Measurements from ENCODE around the gene RIOX2. TPM values are rescaled to one million over a fixed set of nuclear protein-coding genes. Genes with fewer than 3 reads are reported as not detected.

Gene RIOX2
- polyA plus RNA-seq, 1 donor from 2014 or later = 0.48 TPM

DNA sequence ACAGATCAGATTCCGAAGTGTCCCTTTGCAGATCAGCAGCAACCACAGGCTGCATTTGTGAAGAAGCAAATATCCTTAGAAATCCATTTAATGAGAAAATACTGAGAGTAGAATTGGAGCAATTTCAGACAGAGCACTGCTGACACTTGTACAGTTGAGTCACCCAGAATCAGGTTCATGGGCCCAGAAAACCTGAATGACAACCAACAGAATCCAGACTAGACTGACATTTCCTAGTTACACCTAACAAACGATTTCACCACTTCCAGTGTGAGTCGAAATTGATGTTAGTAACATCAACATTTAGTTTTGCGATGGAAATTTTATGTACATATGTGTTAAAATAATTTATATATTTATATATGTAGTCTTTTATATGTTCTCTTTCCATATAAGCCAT, 46.1 kb upstream of the RIOX2 start:
- Histone ChIP-seq H3K27me3 (ENCODE audit: insufficient read depth, low read depth, low read length) (no peaks in the 10 kb centered on the region), H3K79me2 (replicated peaks; ENCODE audit: insufficient read depth, low read length) (no peaks in the 10 kb centered on the region), H3K36me3 (ENCODE audit: insufficient read depth, low read length) (no peaks in the 10 kb centered on the region), H3F3A (ENCODE audit: insufficient read depth, low read length, poor library complexity, severe bottlenecking) (no peaks in the 10 kb centered on the region), H3K27ac (ENCODE audit: low read length) (no peak overlapping the region), H3K9me3 (ENCODE audit: low read length) (no peaks in the 10 kb centered on the region), H3K9me2 (ENCODE audit: insufficient read depth, low read length) (no peaks in the 10 kb centered on the region), H3K9ac (ENCODE audit: low read length) (no peak overlapping the region), H2AFZ (ENCODE audit: low read depth, low read length) (no peak overlapping the region), H3K4me3 (ENCODE audit: low read length) (no peak overlapping the region), H4K20me1 (ENCODE audit: insufficient read depth) (no peaks in the 10 kb centered on the region), H3K4me2 (ENCODE audit: low read length) (no peak overlapping the region)
- TF ChIP-seq SMC3 (conservative IDR thresholded peaks at IDR 0.05; ENCODE audit: poor library complexity) = no peak
- TF ChIP-seq, protein P1, sequence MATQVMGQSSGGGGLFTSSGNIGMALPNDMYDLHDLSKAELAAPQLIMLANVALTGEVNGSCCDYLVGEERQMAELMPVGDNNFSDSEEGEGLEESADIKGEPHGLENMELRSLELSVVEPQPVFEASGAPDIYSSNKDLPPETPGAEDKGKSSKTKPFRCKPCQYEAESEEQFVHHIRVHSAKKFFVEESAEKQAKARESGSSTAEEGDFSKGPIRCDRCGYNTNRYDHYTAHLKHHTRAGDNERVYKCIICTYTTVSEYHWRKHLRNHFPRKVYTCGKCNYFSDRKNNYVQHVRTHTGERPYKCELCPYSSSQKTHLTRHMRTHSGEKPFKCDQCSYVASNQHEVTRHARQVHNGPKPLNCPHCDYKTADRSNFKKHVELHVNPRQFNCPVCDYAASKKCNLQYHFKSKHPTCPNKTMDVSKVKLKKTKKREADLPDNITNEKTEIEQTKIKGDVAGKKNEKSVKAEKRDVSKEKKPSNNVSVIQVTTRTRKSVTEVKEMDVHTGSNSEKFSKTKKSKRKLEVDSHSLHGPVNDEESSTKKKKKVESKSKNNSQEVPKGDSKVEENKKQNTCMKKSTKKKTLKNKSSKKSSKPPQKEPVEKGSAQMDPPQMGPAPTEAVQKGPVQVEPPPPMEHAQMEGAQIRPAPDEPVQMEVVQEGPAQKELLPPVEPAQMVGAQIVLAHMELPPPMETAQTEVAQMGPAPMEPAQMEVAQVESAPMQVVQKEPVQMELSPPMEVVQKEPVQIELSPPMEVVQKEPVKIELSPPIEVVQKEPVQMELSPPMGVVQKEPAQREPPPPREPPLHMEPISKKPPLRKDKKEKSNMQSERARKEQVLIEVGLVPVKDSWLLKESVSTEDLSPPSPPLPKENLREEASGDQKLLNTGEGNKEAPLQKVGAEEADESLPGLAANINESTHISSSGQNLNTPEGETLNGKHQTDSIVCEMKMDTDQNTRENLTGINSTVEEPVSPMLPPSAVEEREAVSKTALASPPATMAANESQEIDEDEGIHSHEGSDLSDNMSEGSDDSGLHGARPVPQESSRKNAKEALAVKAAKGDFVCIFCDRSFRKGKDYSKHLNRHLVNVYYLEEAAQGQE (IDR thresholded peaks at IDR 0.05; ENCODE audit: borderline replicate concordance) = no peak
- TF ChIP-seq MXI1 (conservative IDR thresholded peaks at IDR 0.05; ENCODE audit: poor library complexity, severe bottlenecking) = no peak
- no peak for TF ChIP-seq RAD21 (conservative IDR thresholded peaks at IDR 0.05)
- TF ChIP-seq TAF1 (IDR thresholded peaks at IDR 0.05; ENCODE audit: low read depth) = no peak
- TF ChIP-seq, protein P2, sequence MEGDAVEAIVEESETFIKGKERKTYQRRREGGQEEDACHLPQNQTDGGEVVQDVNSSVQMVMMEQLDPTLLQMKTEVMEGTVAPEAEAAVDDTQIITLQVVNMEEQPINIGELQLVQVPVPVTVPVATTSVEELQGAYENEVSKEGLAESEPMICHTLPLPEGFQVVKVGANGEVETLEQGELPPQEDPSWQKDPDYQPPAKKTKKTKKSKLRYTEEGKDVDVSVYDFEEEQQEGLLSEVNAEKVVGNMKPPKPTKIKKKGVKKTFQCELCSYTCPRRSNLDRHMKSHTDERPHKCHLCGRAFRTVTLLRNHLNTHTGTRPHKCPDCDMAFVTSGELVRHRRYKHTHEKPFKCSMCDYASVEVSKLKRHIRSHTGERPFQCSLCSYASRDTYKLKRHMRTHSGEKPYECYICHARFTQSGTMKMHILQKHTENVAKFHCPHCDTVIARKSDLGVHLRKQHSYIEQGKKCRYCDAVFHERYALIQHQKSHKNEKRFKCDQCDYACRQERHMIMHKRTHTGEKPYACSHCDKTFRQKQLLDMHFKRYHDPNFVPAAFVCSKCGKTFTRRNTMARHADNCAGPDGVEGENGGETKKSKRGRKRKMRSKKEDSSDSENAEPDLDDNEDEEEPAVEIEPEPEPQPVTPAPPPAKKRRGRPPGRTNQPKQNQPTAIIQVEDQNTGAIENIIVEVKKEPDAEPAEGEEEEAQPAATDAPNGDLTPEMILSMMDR (IDR thresholded peaks at IDR 0.05; ENCODE audit: poor library complexity, severe bottlenecking) = no peak
- no peak for TF ChIP-seq EP300 (conservative IDR thresholded peaks at IDR 0.05; ENCODE audit: poor library complexity, severe bottlenecking)
- no peak for TF ChIP-seq POLR2AphosphoS5 (IDR thresholded peaks at IDR 0.05)
- TF ChIP-seq EZH2 (IDR thresholded peaks at IDR 0.05; ENCODE audit: borderline replicate concordance, insufficient read depth, low read length, poor library complexity, severe bottlenecking) = no peak

DNA sequence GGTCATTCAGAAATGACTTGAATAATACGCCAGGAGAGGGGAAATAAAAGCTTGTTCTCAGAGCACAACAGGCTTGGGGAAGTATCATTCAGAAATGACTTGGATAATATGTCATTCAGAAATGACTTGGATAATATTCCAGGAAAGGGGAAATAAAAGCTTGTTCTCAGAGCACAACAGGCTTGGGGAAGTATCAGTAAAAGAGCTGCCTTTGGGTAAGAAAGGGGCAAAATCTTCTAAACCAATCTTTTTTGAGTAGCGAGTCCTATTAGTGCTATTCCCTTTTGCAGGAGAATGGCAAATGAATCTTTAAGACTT, 42.0 kb upstream of the RIOX2 start:
- Histone ChIP-seq H3K79me2 (replicated peaks; ENCODE audit: insufficient read depth, low read length) (no peaks in the 10 kb centered on the region), H3K9me2 (ENCODE audit: insufficient read depth, low read length) (no peaks in the 10 kb centered on the region), H4K20me1 (ENCODE audit: insufficient read depth) (no peaks in the 10 kb centered on the region), H2AFZ (ENCODE audit: low read depth, low read length) (no peak overlapping the region), H3K36me3 (ENCODE audit: insufficient read depth, low read length) (no peaks in the 10 kb centered on the region), H3K27me3 (ENCODE audit: insufficient read depth, low read depth, low read length) (no peaks in the 10 kb centered on the region), H3F3A (ENCODE audit: insufficient read depth, low read length, poor library complexity, severe bottlenecking) (no peaks in the 10 kb centered on the region), H3K4me2 (ENCODE audit: low read length) (no peak overlapping the region), H3K27ac (ENCODE audit: low read length) (no peak overlapping the region), H3K9me3 (ENCODE audit: low read length) (no peaks in the 10 kb centered on the region), H3K9ac (ENCODE audit: low read length) (no peak overlapping the region), H3K4me3 (ENCODE audit: low read length) (no peak overlapping the region)
- TF ChIP-seq EP300 (conservative IDR thresholded peaks at IDR 0.05; ENCODE audit: poor library complexity, severe bottlenecking) (no peak), TAF1 (IDR thresholded peaks at IDR 0.05; ENCODE audit: low read depth) (no peak), SMC3 (conservative IDR thresholded peaks at IDR 0.05; ENCODE audit: poor library complexity) (no peak), MXI1 (conservative IDR thresholded peaks at IDR 0.05; ENCODE audit: poor library complexity, severe bottlenecking) (no peak), POLR2AphosphoS5 (IDR thresholded peaks at IDR 0.05) (no peak), EZH2 (IDR thresholded peaks at IDR 0.05; ENCODE audit: borderline replicate concordance, insufficient read depth, low read length, poor library complexity, severe bottlenecking) (no peak), RAD21 (conservative IDR thresholded peaks at IDR 0.05) (no peak)
- TF ChIP-seq, protein P1 (IDR thresholded peaks at IDR 0.05; ENCODE audit: borderline replicate concordance) = no peak
- TF ChIP-seq, protein P2 (IDR thresholded peaks at IDR 0.05; ENCODE audit: poor library complexity, severe bottlenecking) = no peak

Measured in neural cell (in vitro differentiated cells).